Measurements from ENCODE around the gene FBXO2. TPM values are rescaled to one million over a fixed set of nuclear protein-coding genes. Genes with fewer than 3 reads are reported as not detected.

Gene FBXO2
- polyA plus RNA-seq, 1 experiment, result 2.2 TPM

- H3K4me3 ChIP-seq (ENCODE audit: low read depth, low read length), result no peak overlapping the region
- ChIA-PET CTCF (interaction anchor here (1.0 to 1.2 kb wide), 2 partner anchors 23 kb away, joined by 3 read pairs; no protein-coding TSS in a partner anchor), POLR2A (no interaction called here)
- H3K27me3 ChIP-seq (ENCODE audit: control insufficient read depth, insufficient read depth, low read length), result peaks cover 25% of the 10 kb centered on the region
- TF ChIP-seq, protein P1, sequence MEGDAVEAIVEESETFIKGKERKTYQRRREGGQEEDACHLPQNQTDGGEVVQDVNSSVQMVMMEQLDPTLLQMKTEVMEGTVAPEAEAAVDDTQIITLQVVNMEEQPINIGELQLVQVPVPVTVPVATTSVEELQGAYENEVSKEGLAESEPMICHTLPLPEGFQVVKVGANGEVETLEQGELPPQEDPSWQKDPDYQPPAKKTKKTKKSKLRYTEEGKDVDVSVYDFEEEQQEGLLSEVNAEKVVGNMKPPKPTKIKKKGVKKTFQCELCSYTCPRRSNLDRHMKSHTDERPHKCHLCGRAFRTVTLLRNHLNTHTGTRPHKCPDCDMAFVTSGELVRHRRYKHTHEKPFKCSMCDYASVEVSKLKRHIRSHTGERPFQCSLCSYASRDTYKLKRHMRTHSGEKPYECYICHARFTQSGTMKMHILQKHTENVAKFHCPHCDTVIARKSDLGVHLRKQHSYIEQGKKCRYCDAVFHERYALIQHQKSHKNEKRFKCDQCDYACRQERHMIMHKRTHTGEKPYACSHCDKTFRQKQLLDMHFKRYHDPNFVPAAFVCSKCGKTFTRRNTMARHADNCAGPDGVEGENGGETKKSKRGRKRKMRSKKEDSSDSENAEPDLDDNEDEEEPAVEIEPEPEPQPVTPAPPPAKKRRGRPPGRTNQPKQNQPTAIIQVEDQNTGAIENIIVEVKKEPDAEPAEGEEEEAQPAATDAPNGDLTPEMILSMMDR (IDR thresholded peaks at IDR 0.05; ENCODE audit: insufficient read depth, low read depth, low read length), result no peak
- no peak for DNase-seq (ENCODE audit: low read depth)
- H3K36me3 ChIP-seq (ENCODE audit: control insufficient read depth, insufficient read depth, low read length), result no peaks in the 10 kb centered on the region
These were observed 34.3 kb upstream of the FBXO2 start for GRCh38 chr1:11688506-11688905.

- Histone ChIP-seq H3K27me3 (ENCODE audit: control insufficient read depth, insufficient read depth, low read length) (peaks cover 8% of the 10 kb centered on the region), H3K36me3 (ENCODE audit: control insufficient read depth, insufficient read depth, low read length) (no peaks in the 10 kb centered on the region), H3K4me3 (ENCODE audit: low read depth, low read length) (no peak overlapping the region)
- POLR2A ChIA-PET, result no interaction called here
- TF ChIP-seq, protein P1 (IDR thresholded peaks at IDR 0.05; ENCODE audit: insufficient read depth, low read depth, low read length), result no peak
- CTCF ChIA-PET, result no interaction called here
- no peak for DNase-seq (ENCODE audit: low read depth)
These were observed 31.1 kb upstream of the FBXO2 start for GRCh38 chr1:11685210-11685752.

DNA sequence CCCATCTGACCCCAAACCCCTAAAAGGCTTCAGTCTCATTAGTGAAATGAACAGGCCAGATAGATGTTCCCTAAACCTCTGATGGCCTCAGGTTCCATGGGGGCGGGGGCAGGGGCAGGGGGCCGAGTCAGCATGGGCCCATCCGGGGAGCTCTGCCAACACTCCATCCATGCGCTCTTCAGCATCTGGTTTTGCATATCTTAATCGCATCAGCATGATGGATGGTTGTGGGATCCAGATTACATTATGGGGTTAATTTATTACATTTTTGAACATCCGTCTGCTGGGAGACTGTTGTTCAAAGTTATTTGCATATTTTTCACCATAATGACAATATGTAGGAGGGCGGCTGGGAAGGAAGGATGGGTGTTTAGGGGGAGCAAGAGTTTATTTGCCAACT, 29.8 kb upstream of the FBXO2 start:
- TF ChIP-seq, protein P1 (IDR thresholded peaks at IDR 0.05; ENCODE audit: insufficient read depth, low read depth, low read length), result no peak
- Histone ChIP-seq H3K36me3 (ENCODE audit: control insufficient read depth, insufficient read depth, low read length) (no peaks in the 10 kb centered on the region), H3K27me3 (ENCODE audit: control insufficient read depth, insufficient read depth, low read length) (peaks cover 8% of the 10 kb centered on the region), H3K4me3 (ENCODE audit: low read depth, low read length) (no peak overlapping the region)
- ChIA-PET POLR2A (no interaction called here), CTCF (no interaction called here)
- no peak for DNase-seq (ENCODE audit: low read depth)

DNA sequence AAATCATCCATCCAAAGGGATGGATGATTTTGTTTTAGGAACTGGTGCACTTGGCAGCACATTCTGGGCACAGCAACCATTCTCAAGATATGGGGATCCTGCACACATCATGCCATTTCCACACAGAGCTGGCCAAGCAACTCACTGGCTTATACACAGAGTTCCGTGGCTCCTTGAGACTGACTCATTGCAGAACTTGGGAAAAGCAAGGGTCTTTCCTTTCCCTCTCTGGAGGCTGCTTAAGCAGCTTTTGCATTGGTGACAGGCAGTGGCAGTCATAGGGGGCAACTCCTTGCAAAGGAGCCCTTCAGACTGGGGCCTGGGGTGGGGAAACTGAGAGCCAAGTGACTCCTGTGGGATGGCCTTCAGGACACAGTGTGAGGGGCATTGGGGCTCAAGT, 28.6 kb upstream of the FBXO2 start:
- TF ChIP-seq, protein P1 (IDR thresholded peaks at IDR 0.05; ENCODE audit: insufficient read depth, low read depth, low read length), result no peak
- H3K4me3 ChIP-seq (ENCODE audit: low read depth, low read length), result no peak overlapping the region
- CTCF ChIA-PET, result interaction anchor here (0.8 to 3.5 kb wide), 4 partner anchors 19 to 37 kb away, joined by 3 to 25 read pairs (median 12); partner anchors contain the start of gene FBXO6
- peaks cover 2% of the 10 kb centered on the region for H3K27me3 ChIP-seq (ENCODE audit: control insufficient read depth, insufficient read depth, low read length)
- DNase-seq (ENCODE audit: low read depth), result no peak
- no peaks in the 10 kb centered on the region for H3K36me3 ChIP-seq (ENCODE audit: control insufficient read depth, insufficient read depth, low read length)
- POLR2A ChIA-PET, result no interaction called here

- no peak for DNase-seq (ENCODE audit: low read depth)
- Histone ChIP-seq H3K27me3 (ENCODE audit: control insufficient read depth, insufficient read depth, low read length) (peaks cover 2% of the 10 kb centered on the region), H3K36me3 (ENCODE audit: control insufficient read depth, insufficient read depth, low read length) (peaks cover 2% of the 10 kb centered on the region; the same call in 1 of the 2 replicates), H3K4me3 (ENCODE audit: low read depth, low read length) (no peak overlapping the region)
- ChIA-PET POLR2A (no interaction called here), CTCF (interaction anchor here (0.8 to 3.5 kb wide), 5 partner anchors 8 to 37 kb away, joined by 3 to 25 read pairs (median 6); partner anchors contain the start of gene FBXO6)
- TF ChIP-seq, protein P1 (IDR thresholded peaks at IDR 0.05; ENCODE audit: insufficient read depth, low read depth, low read length), result no peak
These were observed 28.1 kb upstream of the FBXO2 start for GRCh38 chr1:11682287-11682771.

Measured in BJ (cell line).